SH-SY5Y (cell line): Measurements from ENCODE around the gene AGXT.

Experiments
- GATA2 ChIP-seq: IDR thresholded peaks from 2 replicates; pipeline ENCODE4 v1.6.1; 2011; ENCODE audit warnings: mild to moderate bottlenecking, low read depth, low read length
- GATA3 ChIP-seq: IDR thresholded peaks from 2 replicates; pipeline ENCODE4 v1.6.1; 2011; ENCODE audit warnings: low read depth, mild to moderate bottlenecking, low read length, moderate library complexity

GRCh38 chr2:240832921-240833494, 35.6 kb upstream of the AGXT start:
- TF ChIP-seq GATA2 (no peak), GATA3 (no peak)
